Cardiac muscle cell (in vitro differentiated cells and primary cell): ENCODE measurements around the gene SNRK. TPM values are rescaled to one million over a fixed set of nuclear protein-coding genes. Genes with fewer than 3 reads are reported as not detected.

Experiments
- DNase-seq, 2 donors: peaks; one replicate each; pipeline versions ENCODE4 v3.0.0 to v3.0.0-alpha.2; 2010 to 2017; ENCODE audit warnings: low read depth in 1 of 2, low spot score in 1 of 2
- H3K27ac ChIP-seq: fragments of 200-600 bp; sonication (generic); 2 replicates; pipeline ENCODE4 v1.5.1; 2016
- H3K27me3 ChIP-seq: fragments of 200-600 bp; sonication (generic); 2 replicates; pipeline ENCODE4 v1.6.0; 2016; ENCODE audit warnings: control low read depth
- H3K36me3 ChIP-seq: fragments of 200-600 bp; sonication (generic); 2 replicates; pipeline ENCODE4 v1.5.1; 2016; ENCODE audit warnings: control low read depth
- H3K4me1 ChIP-seq: fragments of 200-600 bp; sonication (generic); 2 replicates; pipeline ENCODE4 v1.8.1; 2017; ENCODE audit warnings: low read depth, mild to moderate bottlenecking, mixed run types
- H3K4me3 ChIP-seq: fragments of 200-600 bp; sonication (generic); 2 replicates; pipeline ENCODE4 v1.5.1; 2016; ENCODE audit warnings: mild to moderate bottlenecking
- H3K9me3 ChIP-seq: fragments of 200-600 bp; sonication (generic); 2 replicates; pipeline ENCODE4 v1.5.1; 2017; ENCODE audit warnings: low read depth, mild to moderate bottlenecking, control low read depth
- polyA plus RNA-seq: library from polyadenylated mRNA; unstranded; fragments of >200 nt; fragmentation: Nextera tagmentation; extraction: Ambion mirVana; gene quantifications from 2 replicates; pipeline ENCODE4 v1.2.1, GENCODE V29; 2016
- total RNA-seq: library from RNA; depleted of rRNA; stranded (reverse); fragments of >200 nt; gene quantifications from 2 replicates; pipeline ENCODE4 v1.2.3, GENCODE V29; 2016
- TF ChIP-seq, protein P1 (sequence below): IDR thresholded peaks from 2 replicates; pipeline ENCODE4 v1.5.1; 2012; ENCODE audit warnings: low read depth, mild to moderate bottlenecking, low read length

The SNRK gene, protein sequence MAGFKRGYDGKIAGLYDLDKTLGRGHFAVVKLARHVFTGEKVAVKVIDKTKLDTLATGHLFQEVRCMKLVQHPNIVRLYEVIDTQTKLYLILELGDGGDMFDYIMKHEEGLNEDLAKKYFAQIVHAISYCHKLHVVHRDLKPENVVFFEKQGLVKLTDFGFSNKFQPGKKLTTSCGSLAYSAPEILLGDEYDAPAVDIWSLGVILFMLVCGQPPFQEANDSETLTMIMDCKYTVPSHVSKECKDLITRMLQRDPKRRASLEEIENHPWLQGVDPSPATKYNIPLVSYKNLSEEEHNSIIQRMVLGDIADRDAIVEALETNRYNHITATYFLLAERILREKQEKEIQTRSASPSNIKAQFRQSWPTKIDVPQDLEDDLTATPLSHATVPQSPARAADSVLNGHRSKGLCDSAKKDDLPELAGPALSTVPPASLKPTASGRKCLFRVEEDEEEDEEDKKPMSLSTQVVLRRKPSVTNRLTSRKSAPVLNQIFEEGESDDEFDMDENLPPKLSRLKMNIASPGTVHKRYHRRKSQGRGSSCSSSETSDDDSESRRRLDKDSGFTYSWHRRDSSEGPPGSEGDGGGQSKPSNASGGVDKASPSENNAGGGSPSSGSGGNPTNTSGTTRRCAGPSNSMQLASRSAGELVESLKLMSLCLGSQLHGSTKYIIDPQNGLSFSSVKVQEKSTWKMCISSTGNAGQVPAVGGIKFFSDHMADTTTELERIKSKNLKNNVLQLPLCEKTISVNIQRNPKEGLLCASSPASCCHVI
- 10.6 and 15.6 TPM in 2 replicates for total RNA-seq
- 4.6 and 5.8 TPM in 2 replicates for polyA plus RNA-seq

DNA sequence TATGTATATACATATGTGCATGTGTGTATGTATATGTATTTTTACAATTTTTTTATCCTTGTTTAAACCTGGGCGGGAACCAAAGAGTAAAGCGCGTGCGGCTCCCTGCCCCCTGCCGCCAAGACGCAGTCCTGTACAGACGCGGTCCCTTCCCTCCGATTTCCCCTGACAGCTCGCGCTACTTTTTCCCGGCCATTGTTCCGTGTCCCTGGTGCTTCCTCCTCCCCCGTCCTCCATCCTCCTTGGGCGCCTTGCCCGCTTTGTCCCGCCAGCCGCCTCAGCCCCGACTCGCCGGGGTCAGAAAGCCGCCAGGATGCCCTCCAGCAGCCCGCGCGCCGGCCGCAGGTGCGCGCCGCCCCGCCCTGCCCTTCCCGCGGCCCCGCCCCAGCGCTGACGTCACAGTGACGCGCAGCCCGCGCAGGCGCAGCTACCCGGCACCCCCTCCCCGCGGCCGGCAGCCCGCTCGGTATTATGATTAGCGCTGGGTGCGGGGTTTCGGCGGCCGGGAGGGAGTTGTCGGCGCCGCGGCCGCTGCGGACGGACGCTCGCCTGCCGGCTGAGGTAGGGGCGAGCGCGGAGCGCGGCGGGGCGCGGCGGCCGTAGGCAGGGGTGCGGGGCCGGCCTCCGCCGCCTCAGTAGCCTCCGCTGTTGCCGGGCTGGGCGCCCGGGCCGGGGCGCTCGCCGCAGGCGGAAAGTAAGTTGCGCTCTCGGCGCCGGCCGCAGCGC is at the start of gene SNRK:
SNRK (plus strand) TSS at position 426 of the 726 bp plus-strand sequence. CDS start 16,664 bp downstream, outside the sequence.
- Histone ChIP-seq H3K27me3 (peaks cover 36% of the 10 kb centered on the region), H3K36me3 (no peaks in the 10 kb centered on the region), H3K27ac (peak within 1 kb of the TSS; percentile 83), H3K4me3 (peak within 1 kb of the TSS; percentile 72), H3K9me3 (no peaks in the 10 kb centered on the region), H3K4me1 (peaks cover 4% of the 10 kb centered on the region)
- peak; percentile 80 to 92 for DNase-seq
- TF ChIP-seq, protein P1, sequence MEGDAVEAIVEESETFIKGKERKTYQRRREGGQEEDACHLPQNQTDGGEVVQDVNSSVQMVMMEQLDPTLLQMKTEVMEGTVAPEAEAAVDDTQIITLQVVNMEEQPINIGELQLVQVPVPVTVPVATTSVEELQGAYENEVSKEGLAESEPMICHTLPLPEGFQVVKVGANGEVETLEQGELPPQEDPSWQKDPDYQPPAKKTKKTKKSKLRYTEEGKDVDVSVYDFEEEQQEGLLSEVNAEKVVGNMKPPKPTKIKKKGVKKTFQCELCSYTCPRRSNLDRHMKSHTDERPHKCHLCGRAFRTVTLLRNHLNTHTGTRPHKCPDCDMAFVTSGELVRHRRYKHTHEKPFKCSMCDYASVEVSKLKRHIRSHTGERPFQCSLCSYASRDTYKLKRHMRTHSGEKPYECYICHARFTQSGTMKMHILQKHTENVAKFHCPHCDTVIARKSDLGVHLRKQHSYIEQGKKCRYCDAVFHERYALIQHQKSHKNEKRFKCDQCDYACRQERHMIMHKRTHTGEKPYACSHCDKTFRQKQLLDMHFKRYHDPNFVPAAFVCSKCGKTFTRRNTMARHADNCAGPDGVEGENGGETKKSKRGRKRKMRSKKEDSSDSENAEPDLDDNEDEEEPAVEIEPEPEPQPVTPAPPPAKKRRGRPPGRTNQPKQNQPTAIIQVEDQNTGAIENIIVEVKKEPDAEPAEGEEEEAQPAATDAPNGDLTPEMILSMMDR: peak; percentile 28

DNA sequence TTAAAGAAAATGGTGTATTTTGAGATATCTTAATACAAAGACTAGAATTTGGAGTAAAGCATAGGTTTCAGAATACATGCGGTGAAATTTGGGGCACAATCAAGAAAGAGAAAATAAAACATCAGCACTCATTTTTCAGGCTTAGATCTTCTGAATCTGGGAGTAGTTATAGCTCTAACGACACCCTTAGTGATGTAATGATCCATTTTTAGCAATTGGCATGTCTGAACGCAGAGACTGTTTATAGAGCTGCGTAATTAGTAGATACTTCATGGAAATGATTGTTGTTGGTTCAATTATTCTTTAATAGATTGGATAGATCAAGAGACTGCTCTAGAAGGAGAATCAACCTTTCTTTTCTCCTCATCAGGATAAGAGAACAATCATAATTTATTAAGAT is 47.5 kb upstream of the SNRK start:
- DNase-seq: no peak
- no peak overlapping the region for H3K27ac ChIP-seq
- TF ChIP-seq, protein P1: no peak

DNA sequence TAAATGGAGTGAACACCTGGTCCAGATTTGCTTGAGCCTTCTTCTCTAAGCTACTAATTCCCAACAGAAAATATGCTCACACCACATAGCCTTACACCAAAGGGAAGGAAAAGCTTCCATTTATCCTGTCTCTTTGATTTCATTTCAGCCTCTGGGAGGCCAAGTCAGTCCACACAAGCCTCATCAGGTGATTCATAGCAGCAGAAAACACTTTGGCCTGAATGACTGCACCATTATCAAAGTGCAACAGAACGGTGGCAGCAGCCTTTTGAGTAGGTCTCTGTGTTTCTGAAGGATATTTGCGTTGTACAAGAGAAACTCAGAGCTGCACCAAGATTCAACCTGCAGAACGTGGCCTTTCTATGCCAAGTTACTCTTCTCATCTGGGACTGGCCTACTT is 46.6 kb upstream of the SNRK start:
- no peaks in the 10 kb centered on the region for H3K9me3 ChIP-seq
- no peak overlapping the region for H3K4me3 ChIP-seq
- DNase-seq: no peak
- no peaks in the 10 kb centered on the region for H3K27me3 ChIP-seq
- TF ChIP-seq, protein P1: no peak
- no peaks in the 10 kb centered on the region for H3K36me3 ChIP-seq
- no peak overlapping the region for H3K27ac ChIP-seq
- no peaks in the 10 kb centered on the region for H3K4me1 ChIP-seq

More for the DNA sequence above, 47.5 kb upstream of the SNRK start:
- H3K9me3 ChIP-seq: no peaks in the 10 kb centered on the region
- no peak overlapping the region for H3K4me3 ChIP-seq
- H3K36me3 ChIP-seq: no peaks in the 10 kb centered on the region
- H3K27me3 ChIP-seq: no peaks in the 10 kb centered on the region
- H3K4me1 ChIP-seq: no peaks in the 10 kb centered on the region

DNA sequence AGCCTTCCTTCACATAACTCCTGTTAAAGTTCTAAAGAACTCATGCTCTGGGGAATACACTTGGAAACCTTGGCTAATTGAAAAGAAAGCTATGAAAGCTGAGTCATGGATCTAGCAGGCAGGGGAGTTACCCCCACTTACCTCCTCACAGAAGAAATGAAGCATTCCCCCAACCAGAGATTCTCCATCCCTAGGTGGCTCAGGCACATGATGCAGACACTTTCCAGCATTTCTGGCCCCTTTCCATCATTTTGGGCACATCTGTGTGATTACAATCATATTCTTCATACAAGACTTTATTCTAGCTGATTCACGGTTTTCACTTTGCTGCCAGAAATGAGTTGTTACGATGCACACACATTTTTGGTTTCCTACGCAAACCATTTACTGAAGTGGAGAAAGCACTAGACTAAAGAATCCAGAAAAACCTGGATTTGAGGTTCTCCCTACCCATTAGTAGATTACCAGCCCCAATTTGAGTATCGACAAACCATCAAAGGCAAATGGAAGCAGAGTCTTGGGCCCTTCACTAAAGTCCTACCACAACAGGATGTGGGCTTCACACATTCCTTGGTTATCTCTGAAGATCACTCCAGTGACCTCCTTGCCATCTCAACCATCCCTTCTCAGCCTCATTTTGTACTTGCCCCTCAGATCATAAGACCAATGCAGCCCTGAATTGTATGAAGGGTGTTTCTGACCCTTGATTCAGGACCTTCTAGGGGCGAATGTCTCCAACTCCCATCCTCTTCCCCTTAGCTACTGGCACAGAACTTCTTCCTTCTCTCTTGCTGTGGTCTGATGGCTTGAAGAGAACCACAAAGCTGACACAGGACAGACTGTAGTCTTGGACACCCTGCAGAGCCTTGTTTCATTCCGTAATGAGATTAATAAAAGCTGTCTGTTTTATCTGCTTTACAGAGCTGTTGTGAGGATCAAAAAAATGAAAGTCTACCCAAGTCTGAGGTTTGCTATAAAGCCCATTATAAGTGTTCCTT is 42.5 kb upstream of the SNRK start:
- no peaks in the 10 kb centered on the region for H3K4me1 ChIP-seq
- H3K36me3 ChIP-seq: no peaks in the 10 kb centered on the region
- H3K27ac ChIP-seq: no peak overlapping the region
- H3K9me3 ChIP-seq: no peaks in the 10 kb centered on the region
- no peak overlapping the region for H3K4me3 ChIP-seq
- TF ChIP-seq, protein P1: no peak
- H3K27me3 ChIP-seq: no peaks in the 10 kb centered on the region
- DNase-seq: peak in 1 of 2 donors; percentile 32
